Measurements from ENCODE around the gene TAS1R1.

- TF ChIP-seq CTCF (IDR thresholded peaks at IDR 0.05) (no peak), POLR2A (IDR thresholded peaks at IDR 0.05) (no peak)
Observed at GRCh38 chr1:6625584-6626149, 70.6 kb downstream of the TAS1R1 start.

Measured in breast epithelium (tissue), 3 donors.